PC-9 (cell line): Measurements from ENCODE around the gene LRGUK. TPM values are rescaled to one million over a fixed set of nuclear protein-coding genes. Genes with fewer than 3 reads are reported as not detected.

Source experiments
- BruUV-seq: library from RNA; stranded (reverse); fragments of 400-500 nt; replicated peaks from 2 replicates; lab custom pipeline; 2021; lab: Mats Ljungman, UMichigan
- CTCF ChIA-PET: fragments of 300-600 bp; sonication (Branson Sonifier 250); formaldehyde crosslinking; loops from one replicate; lab custom pipeline; 2022; ENCODE audit warnings: antibody characterized with exemption; lab: Charles Lee
- POLR2A ChIA-PET: fragments of 300-600 bp; sonication (Branson Sonifier 250); formaldehyde crosslinking; loops from one replicate; lab custom pipeline; 2022; ENCODE audit warnings: antibody characterized with exemption; ENCODE audit not compliant: unreplicated experiment; lab: Charles Lee
- DNase-seq, 2 experiments: peaks; one replicate each; pipeline versions ENCODE4 v3.0.0 to v3.0.0-alpha.2; 2015 to 2022; ENCODE audit warnings: mixed read lengths in 1 of 2
- H2AFZ ChIP-seq: fragments of 200-600 bp; sonication (generic); 2 replicates; pipeline ENCODE4 v1.8.1; 2017; ENCODE audit warnings: antibody characterized with exemption
- H3F3A ChIP-seq: fragments of 200-600 bp; sonication (generic); 2 replicates; pipeline ENCODE4 v1.8.1; 2017; ENCODE audit warnings: antibody characterized with exemption, mild to moderate bottlenecking, low read depth; ENCODE audit not compliant: insufficient read depth
- H3K27ac ChIP-seq: fragments of 200-600 bp; sonication (generic); 2 replicates; pipeline ENCODE4 v1.6.1; 2016; ENCODE audit warnings: mixed run types
- H3K27me3 ChIP-seq: fragments of 200-600 bp; sonication (generic); 2 replicates; pipeline ENCODE4 v1.6.1; 2016; ENCODE audit warnings: low read depth, mixed run types; ENCODE audit not compliant: insufficient read depth
- H3K36me3 ChIP-seq: fragments of 200-600 bp; sonication (generic); 2 replicates; pipeline ENCODE4 v1.6.1; 2016; ENCODE audit warnings: low read depth, mixed run types
- H3K4me1 ChIP-seq: fragments of 200-600 bp; sonication (generic); replicated peaks from 2 replicates; pipeline ENCODE4 v1.6.1; 2016; ENCODE audit warnings: mixed run types; ENCODE audit not compliant: insufficient read depth
- H3K4me2 ChIP-seq: fragments of 200-600 bp; sonication (generic); 2 replicates; pipeline ENCODE4 v1.6.1; 2017; ENCODE audit warnings: mixed run types
- H3K4me3 ChIP-seq: fragments of 200-600 bp; sonication (generic); 2 replicates; pipeline ENCODE4 v1.6.1; 2016; ENCODE audit warnings: mixed run types
- H3K79me2 ChIP-seq: fragments of 200-600 bp; sonication (generic); 2 replicates; pipeline ENCODE4 v1.6.1; 2017; ENCODE audit warnings: low read depth, mixed run types
- H3K9me2 ChIP-seq: fragments of 200-600 bp; sonication (generic); 2 replicates; pipeline ENCODE4 v1.8.1; 2017; ENCODE audit warnings: mild to moderate bottlenecking; ENCODE audit not compliant: insufficient read depth
- H3K9me3 ChIP-seq: fragments of 200-600 bp; sonication (generic); 2 replicates; pipeline ENCODE4 v1.8.1; 2016; ENCODE audit warnings: low read depth; ENCODE audit not compliant: insufficient read depth
- H4K20me1 ChIP-seq: fragments of 200-600 bp; sonication (generic); 2 replicates; pipeline ENCODE4 v1.8.1; 2017; ENCODE audit not compliant: insufficient read depth
- CTCF ChIP-seq: fragments of 200-600 bp; sonication (generic); conservative IDR thresholded peaks from 2 replicates; pipeline ENCODE4 v1.6.1; 2017; ENCODE audit warnings: mixed run types, antibody characterized with exemption, mild to moderate bottlenecking, moderate library complexity
- EZH2 ChIP-seq: fragments of 200-600 bp; sonication (generic); IDR thresholded peaks from 2 replicates; pipeline ENCODE4 v1.8.0; 2017; ENCODE audit warnings: antibody characterized with exemption, low read depth
- intact Hi-C: fragments of 100-400 bp; cut with micrococcal nuclease; formaldehyde crosslinking; loops from one replicate; pipeline ENCODE4 v1.10.0; 2022; ENCODE audit not compliant: unreplicated experiment
- total RNA-seq: library from RNA; stranded (reverse); gene quantifications from 2 replicates; pipeline ENCODE4 v1.2.3, GENCODE V29; 2021

The LRGUK gene
- total RNA-seq, 1 experiment from 2014 or later: 2.3 TPM

- H3K9me2 ChIP-seq: no peaks in the 10 kb centered on the region
- BruUV-seq: no TSS peak
- no peak overlapping the region for H2AFZ ChIP-seq
- intact Hi-C loops: loop anchor here (10.0 kb wide), 1 partner anchor 167 kb away; no protein-coding TSS in a partner anchor
- ChIA-PET CTCF (no interaction called here), POLR2A (no interaction called here)
- H3F3A ChIP-seq: no peaks in the 10 kb centered on the region
- DNase-seq: no peak
- TF ChIP-seq EZH2: no peak
- TF ChIP-seq CTCF: no peak
- H3K4me3 ChIP-seq: no peak overlapping the region
- no peaks in the 10 kb centered on the region for H3K36me3 ChIP-seq
- peaks cover 11% of the 10 kb centered on the region for H3K4me1 ChIP-seq
- H3K27me3 ChIP-seq: no peaks in the 10 kb centered on the region
- no peaks in the 10 kb centered on the region for H4K20me1 ChIP-seq
- no peak overlapping the region for H3K4me2 ChIP-seq
- no peaks in the 10 kb centered on the region for H3K9me3 ChIP-seq
- peaks cover 23% of the 10 kb centered on the region for H3K79me2 ChIP-seq
- H3K27ac ChIP-seq: no peak overlapping the region
These were observed 184.7 kb downstream of the LRGUK start for GRCh38 chr7:134311807-134312206.

- TF ChIP-seq CTCF (no peak), EZH2 (no peak)
- intact Hi-C loops: loop anchor here (10.0 kb wide), 1 partner anchor 168 kb away; no protein-coding TSS in a partner anchor
- H3K9me3 ChIP-seq: no peaks in the 10 kb centered on the region
- H3K9me2 ChIP-seq: no peaks in the 10 kb centered on the region
- no peak for DNase-seq
- H2AFZ ChIP-seq: no peak overlapping the region
- peaks cover 14% of the 10 kb centered on the region for H3K4me1 ChIP-seq
- H3K27ac ChIP-seq: no peak overlapping the region
- no peaks in the 10 kb centered on the region for H4K20me1 ChIP-seq
- H3K4me3 ChIP-seq: no peak overlapping the region
- H3K79me2 ChIP-seq: peaks cover 23% of the 10 kb centered on the region
- no peaks in the 10 kb centered on the region for H3K36me3 ChIP-seq
- no TSS peak for BruUV-seq
- CTCF ChIA-PET: interaction anchor here (0.6 kb wide), 1 partner anchor 979 kb away, joined by 3 read pairs; no protein-coding TSS in a partner anchor
- H3K27me3 ChIP-seq: no peaks in the 10 kb centered on the region
- POLR2A ChIA-PET: no interaction called here
- no peak overlapping the region for H3K4me2 ChIP-seq
- H3F3A ChIP-seq: no peaks in the 10 kb centered on the region
These were observed 185.6 kb downstream of the LRGUK start for GRCh38 chr7:134312717-134313116.

- no peaks in the 10 kb centered on the region for H3K9me3 ChIP-seq
- H4K20me1 ChIP-seq: no peaks in the 10 kb centered on the region
- H3K4me3 ChIP-seq: no peak overlapping the region
- intact Hi-C loops: loop anchor here (10.0 kb wide), 1 partner anchor 169 kb away; no protein-coding TSS in a partner anchor
- no peak overlapping the region for H3K27ac ChIP-seq
- no peaks in the 10 kb centered on the region for H3K36me3 ChIP-seq
- H3K4me1 ChIP-seq: peaks cover 14% of the 10 kb centered on the region
- no peak overlapping the region for H2AFZ ChIP-seq
- H3K27me3 ChIP-seq: no peaks in the 10 kb centered on the region
- CTCF ChIA-PET: interaction anchor here (0.6 kb wide), 1 partner anchor 978 kb away, joined by 3 read pairs; no protein-coding TSS in a partner anchor
- no TSS peak for BruUV-seq
- H3K4me2 ChIP-seq: no peak overlapping the region
- no peak for TF ChIP-seq EZH2
- no peak for TF ChIP-seq CTCF
- no peaks in the 10 kb centered on the region for H3F3A ChIP-seq
- no peaks in the 10 kb centered on the region for H3K9me2 ChIP-seq
- POLR2A ChIA-PET: interaction anchor here (0.7 kb wide), 1 partner anchor 356 kb away, joined by 7 read pairs; no protein-coding TSS in a partner anchor
- DNase-seq: no peak
- peaks cover 23% of the 10 kb centered on the region for H3K79me2 ChIP-seq
These were observed 186.4 kb downstream of the LRGUK start for GRCh38 chr7:134313543-134313942.

Other genes starting within 250 kb of the LRGUK start
- 16.7 and 17.9 TPM in 2 replicates for gene SLC35B4, start 189.6 kb downstream of the LRGUK start, total RNA-seq